SK-N-SH (cell line): ENCODE results near the gene PI4K2B.

Experiments
- FOXJ3 ChIP-seq: sonication (generic); formaldehyde crosslinking; IDR thresholded peaks from 2 replicates; pipeline ENCODE4 v1.5.1; 2020; ENCODE audit warnings: mild to moderate bottlenecking, missing genetic modification reagents
- SIN3A ChIP-seq: IDR thresholded peaks from 2 replicates; pipeline ENCODE4 v1.6.1; 2012; ENCODE audit warnings: low read depth, mild to moderate bottlenecking, low read length, moderate library complexity, borderline replicate concordance
- TAF1 ChIP-seq: IDR thresholded peaks from 2 replicates; pipeline ENCODE4 v1.6.1; 2012; ENCODE audit warnings: low read depth, mild to moderate bottlenecking, low read length, moderate library complexity, borderline replicate concordance
- TF ChIP-seq, protein P1 (sequence below): fragments of 200-600 bp; sonication (generic); IDR thresholded peaks from 2 replicates; pipeline ENCODE4 v1.6.1; 2017; ENCODE audit warnings: antibody characterized with exemption, mild to moderate bottlenecking, moderate library complexity
- TF ChIP-seq, protein P2 (sequence below): IDR thresholded peaks from 2 replicates; pipeline ENCODE4 v1.4.0; 2012; ENCODE audit warnings: low read depth

DNA sequence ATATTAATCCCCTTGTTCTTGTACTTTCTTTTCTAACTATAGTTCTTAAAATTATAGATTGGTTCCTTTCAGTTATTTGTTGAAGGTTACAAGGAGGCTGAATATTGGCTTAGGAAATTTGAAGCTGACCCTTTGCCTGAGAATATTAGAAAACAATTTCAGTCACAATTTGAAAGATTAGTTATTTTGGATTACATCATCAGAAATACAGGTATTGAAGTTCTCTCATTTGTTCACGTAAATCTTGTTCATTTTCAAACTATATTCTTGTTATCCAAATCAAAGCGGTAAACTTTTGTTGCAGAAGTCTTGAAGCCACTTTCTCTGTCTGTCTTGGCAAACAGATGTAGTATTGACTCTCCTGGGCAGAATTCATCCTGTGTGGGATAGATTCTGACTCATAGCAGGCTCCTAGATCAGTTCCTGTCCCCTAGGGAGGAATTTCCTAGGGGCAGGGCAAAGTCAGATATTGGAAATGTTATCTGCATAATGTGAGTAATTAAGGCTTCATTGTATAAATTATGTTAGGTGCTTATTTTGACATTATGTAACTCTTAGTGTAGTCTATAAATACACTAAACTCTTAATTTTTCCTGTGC is 25.2 kb downstream of the PI4K2B start:
- TF ChIP-seq, protein P1, sequence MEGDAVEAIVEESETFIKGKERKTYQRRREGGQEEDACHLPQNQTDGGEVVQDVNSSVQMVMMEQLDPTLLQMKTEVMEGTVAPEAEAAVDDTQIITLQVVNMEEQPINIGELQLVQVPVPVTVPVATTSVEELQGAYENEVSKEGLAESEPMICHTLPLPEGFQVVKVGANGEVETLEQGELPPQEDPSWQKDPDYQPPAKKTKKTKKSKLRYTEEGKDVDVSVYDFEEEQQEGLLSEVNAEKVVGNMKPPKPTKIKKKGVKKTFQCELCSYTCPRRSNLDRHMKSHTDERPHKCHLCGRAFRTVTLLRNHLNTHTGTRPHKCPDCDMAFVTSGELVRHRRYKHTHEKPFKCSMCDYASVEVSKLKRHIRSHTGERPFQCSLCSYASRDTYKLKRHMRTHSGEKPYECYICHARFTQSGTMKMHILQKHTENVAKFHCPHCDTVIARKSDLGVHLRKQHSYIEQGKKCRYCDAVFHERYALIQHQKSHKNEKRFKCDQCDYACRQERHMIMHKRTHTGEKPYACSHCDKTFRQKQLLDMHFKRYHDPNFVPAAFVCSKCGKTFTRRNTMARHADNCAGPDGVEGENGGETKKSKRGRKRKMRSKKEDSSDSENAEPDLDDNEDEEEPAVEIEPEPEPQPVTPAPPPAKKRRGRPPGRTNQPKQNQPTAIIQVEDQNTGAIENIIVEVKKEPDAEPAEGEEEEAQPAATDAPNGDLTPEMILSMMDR, result no peak
- TF ChIP-seq FOXJ3 (CRISPR knock-in tag) (no peak), TAF1 (no peak), SIN3A (no peak)
- TF ChIP-seq, protein P2, sequence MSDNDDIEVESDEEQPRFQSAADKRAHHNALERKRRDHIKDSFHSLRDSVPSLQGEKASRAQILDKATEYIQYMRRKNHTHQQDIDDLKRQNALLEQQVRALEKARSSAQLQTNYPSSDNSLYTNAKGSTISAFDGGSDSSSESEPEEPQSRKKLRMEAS, result no peak
